SH-SY5Y (cell line): ENCODE results near the gene SHANK1.

ENCODE experiments used
- GATA2 ChIP-seq: IDR thresholded peaks from 2 replicates; pipeline ENCODE4 v1.6.1; 2011; ENCODE audit warnings: mild to moderate bottlenecking, low read depth, low read length
- GATA3 ChIP-seq: IDR thresholded peaks from 2 replicates; pipeline ENCODE4 v1.6.1; 2011; ENCODE audit warnings: low read depth, mild to moderate bottlenecking, low read length, moderate library complexity

SHANK1 gene

GRCh38 chr19:50649433-50650391 lies 69.9 kb downstream of the SHANK1 start, which contains the start of gene C19orf81:
Gene C19orf81 (plus strand): TSS chr19:50649445. CDS start chr19:50649445, 0 bp downstream.
- TF ChIP-seq GATA2: no peak
- TF ChIP-seq GATA3: no peak

GRCh38 chr19:50648659-50649058 lies 70.9 kb downstream of the SHANK1 start:
- TF ChIP-seq GATA2: no peak
- TF ChIP-seq GATA3: no peak

DNA sequence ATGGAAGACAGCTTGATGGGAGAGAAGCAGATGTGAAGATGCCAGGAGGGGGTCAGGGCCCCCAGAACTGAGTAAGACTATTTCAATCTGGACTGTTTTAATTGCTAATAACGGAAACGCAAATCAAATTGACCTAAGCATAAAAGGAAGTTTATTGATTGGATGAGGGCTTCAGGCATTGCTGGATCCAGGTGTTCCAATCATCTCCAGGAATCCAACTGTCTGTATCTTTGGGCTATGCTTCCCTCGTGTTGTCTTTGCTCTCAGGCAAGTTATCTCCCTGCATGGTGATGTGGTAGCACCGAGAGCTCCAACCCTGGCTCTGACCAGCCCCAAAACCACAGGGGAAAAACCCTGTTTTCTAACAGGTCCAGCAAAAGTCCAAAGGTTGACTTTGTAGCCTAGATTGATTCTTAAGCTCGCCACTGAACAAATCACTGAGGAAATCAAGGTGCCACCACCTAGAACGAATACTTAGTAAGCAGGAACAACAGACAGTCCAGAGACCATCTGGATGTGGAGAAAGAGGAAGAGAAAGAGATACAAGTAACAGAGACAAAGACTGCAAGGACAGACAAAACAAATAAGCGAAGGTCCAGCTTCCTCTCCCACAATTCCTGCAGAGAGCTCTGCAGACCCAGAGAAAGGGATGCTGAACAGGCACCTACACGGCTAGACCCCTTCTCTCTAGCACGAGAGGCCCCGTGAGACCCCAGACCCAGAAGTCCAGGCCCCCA lies 71.6 kb downstream of the SHANK1 start:
- TF ChIP-seq GATA2 (no peak), GATA3 (no peak)

DNA sequence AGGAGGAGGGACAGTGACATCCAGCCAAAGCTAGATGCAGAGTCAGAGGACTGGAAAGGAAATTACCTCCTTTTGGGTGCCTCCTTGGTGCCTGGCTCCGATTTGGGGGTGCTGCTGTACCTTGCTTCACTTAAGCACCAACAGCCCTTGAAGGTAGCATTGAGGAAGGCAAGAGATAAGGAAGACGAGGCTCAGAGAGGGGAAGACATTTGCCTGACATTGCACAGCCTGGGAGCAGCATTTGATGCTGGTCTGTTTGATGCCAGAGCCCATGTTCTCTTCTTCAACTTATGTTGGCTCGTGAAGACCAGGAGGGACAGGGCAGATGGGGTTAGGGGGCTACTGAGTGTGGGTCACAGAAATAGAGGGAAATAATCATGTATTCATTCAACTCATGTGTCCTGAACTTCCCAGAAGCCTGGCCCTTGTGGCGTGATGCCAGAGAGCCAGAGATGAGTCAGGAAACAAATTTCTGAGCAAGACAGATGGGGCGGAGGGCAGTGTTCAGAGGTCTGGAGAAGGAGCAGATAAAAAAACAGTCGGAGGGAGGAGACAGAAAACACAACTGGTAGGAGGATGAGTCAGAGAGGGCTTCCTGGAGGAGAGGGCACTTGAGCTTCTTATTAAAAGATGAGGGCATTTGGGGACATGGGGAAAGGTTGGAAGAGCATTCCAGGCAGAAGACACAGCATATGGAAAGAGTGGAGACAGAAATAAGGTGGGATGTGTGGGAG lies 73.4 kb downstream of the SHANK1 start:
- no peak for TF ChIP-seq GATA2
- TF ChIP-seq GATA3: no peak

- TF ChIP-seq GATA3: no peak
Observed at GRCh38 chr19:50645107-50645506, 74.5 kb downstream of the SHANK1 start.

DNA sequence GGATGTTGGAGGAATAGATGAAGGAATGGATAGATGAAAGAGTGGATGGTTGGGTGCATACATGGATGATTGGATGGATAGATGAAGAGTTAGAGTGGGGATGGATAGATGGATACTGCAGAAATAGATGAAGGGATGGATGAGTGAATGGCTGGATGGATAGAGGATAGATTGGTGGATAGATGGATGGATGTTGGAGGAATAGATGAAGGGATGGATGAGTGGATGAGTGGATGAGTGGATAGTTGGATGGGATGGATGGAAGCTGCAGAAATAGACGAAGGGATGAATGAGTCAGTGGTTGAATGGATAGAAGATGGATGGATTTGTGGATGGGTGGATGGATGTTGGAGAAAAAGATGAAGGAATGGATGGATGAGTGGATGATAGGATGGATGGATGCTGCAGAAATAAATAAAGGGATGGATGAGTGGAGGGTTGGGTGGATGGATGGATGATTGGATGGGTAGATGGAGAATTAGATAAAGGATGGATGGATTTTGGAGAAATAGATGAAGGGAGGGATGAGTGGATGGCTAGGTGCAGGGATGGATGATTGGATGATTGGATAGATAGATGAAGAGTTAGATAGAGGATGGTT lies 75.2 kb downstream of the SHANK1 start:
- TF ChIP-seq GATA3: no peak
- TF ChIP-seq GATA2: no peak

- TF ChIP-seq GATA3 (no peak), GATA2 (no peak)
Observed at GRCh38 chr19:50640368-50640767, 79.2 kb downstream of the SHANK1 start.

DNA sequence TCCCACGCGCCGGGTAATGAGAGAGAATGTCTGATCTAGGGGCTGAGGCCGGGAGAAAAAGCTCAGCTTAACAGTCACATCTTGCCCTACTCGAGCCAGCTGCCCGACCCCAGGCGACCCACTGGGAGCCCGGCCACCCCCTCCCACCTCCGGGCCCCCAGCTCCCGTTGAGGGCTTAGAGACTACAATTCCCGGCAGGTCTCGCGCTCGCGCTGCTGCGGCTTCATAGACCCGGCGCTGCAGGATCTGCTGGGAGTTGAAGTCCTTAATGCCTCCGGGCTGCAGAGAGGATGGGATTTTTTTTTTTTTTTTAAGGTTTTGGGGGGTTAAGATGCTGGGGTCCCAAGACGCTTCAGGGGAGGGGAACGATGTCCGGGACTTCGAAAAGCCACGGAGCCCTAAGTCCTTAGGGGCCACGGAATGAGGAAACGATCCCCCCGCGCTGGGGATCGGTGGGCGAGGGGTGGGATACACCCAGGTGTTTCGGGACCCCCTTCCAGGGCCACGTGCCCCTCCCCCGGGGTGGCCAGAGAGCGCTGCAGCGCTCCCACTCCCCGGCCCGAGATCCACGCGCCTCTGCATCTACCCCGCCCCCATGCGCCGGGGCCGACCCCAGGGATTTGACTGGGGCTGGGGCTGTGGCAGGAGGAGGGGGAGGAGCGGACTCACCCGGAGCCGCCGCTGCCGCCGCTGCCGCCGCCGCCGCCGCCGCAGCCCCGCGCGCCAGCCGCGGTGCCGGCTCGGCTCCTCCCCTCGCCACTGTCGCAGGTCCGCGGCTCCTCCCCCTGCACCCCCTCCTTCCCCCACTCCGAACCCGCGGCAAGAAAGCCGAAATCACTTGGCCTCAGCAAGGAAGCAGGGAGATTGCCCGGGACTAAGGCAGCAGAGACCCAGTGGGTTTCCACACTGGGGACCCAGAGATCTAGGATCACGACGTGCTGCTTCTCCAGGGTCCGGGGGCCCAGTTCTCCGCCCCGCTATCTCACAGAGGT lies 80.2 kb downstream of the SHANK1 start, which contains the start of gene SYT3:
SYT3 (minus strand) TSS at position 761 of the 992 bp plus-strand sequence. CDS start 2,470 bp downstream, outside the sequence.
- TF ChIP-seq GATA3 (no peak), GATA2 (no peak)

DNA sequence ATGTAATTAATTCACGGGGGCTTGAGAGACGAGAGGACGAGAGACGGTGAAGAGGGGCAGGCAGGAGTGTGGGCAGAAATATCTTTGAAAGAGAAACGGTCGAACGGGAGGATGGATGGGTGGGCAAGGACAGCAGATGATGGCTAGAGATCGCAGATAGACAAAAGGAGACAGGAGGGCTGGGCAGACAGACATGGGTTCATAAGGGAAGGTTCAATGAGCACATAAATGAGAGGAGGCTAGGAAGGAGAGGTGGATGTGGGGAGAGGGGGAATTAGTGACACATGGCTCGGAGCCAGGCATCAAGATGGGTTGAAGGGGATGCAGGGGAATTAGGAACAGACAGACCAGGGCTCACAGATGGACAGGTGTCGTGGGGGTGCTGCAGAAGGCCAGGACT lies 81.0 kb downstream of the SHANK1 start:
- TF ChIP-seq GATA3: no peak
- TF ChIP-seq GATA2: no peak

DNA sequence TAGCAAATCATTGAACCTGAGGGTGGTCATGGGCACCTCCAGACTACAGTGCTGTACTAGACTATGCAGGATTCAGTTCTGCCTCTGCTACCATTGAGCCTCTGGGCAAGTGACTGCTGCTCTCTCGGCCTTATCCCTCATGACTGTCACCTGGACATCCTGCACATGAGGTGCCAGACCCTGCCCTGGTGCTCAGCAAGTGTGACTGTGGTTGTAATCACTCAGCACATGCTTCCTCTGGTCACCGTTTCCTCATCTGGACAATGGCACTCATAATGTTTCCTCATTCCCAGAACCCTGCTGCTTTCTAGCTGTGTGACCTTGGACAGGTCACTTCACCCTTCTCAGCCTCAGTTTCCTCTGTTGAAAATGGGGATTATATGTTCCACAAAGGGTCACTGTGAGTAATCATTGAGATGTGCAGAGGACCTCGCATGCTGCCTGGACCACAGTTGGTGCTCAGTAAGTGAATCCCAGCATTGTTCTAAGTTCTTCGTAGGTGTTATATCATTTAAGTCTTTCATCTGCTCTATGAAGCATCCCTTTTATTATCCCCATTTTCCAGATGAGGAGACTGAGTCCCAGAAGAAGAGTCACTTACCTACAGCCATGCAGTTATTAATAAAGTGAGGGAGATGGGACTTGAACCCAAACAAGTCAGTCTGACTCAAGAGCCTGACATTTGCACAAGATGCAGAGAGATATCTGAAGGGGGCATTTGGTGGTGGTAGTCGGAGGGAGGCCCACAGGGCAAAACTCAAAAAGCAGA lies 83.1 kb downstream of the SHANK1 start:
- TF ChIP-seq GATA3: no peak
- no peak for TF ChIP-seq GATA2

DNA sequence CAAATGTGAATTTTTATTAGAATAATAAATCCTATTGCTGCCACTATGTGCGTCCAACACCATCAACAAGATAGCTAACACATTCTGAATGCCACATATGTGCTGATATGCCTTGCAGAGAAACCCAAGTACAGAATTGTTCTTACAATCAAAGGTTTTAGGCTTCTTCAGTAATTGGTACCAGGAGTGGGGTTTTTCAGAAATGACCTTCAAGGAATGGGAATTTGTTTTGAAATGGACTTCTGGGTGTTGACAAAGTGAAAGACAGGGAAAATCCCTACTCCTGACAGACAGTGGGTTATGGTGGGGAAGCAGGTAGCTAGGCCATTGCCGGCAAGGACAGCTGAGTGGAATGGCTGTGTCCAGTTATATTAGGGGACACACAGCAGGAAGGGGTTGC lies 85.6 kb downstream of the SHANK1 start:
- TF ChIP-seq GATA3 (no peak), GATA2 (no peak)

GRCh38 chr19:50633359-50633758 lies 86.2 kb downstream of the SHANK1 start:
- TF ChIP-seq GATA2 (no peak), GATA3 (no peak)
